HepG2 (cell line): ENCODE results near the gene HSPB9. TPM values are rescaled to one million over a fixed set of nuclear protein-coding genes. Genes with fewer than 3 reads are reported as not detected.

Source experiments
- ATAC-seq: fragments of 200-7000 bp; cut with Tn5 transposase; 3 replicates; pipeline ENCODE4 v1.9.1; 2020; ENCODE audit warnings: mild to moderate bottlenecking, moderate library complexity
- BruUV-seq: library from RNA; stranded (reverse); fragments of 400-500 nt; replicated peaks from 2 replicates; lab custom pipeline; 2021; lab: Mats Ljungman, UMichigan
- CTCF ChIA-PET: fragments of 300-600 bp; formaldehyde crosslinking; extraction: SDS; loops from one replicate; lab custom pipeline; 2021; ENCODE audit warnings: low total read pairs, inconsistent platforms, low intra/inter-chr PET ratio; lab: Yijun Ruan, JAX
- POLR2A ChIA-PET: fragments of 350-600 bp; sonication (Branson Sonifier 250); formaldehyde crosslinking; loops from one replicate; lab custom pipeline; 2020; ENCODE audit warnings: antibody characterized with exemption, inconsistent platforms; lab: Yijun Ruan, JAX
- DNase-seq: peaks from one replicate; pipeline ENCODE4 v3.0.0-alpha.2; 2015; ENCODE audit warnings: low spot score
- FAIRE-seq: peaks from 3 replicates; lab custom pipeline; 2011; peaks lifted over from hg19 to GRCh38; lab: Jason Lieb, UNC
- H2AFZ ChIP-seq: one replicate; pipeline ENCODE4 v1.6.1; 2011; ENCODE audit warnings: low read length, inconsistent platforms
- H3K27ac ChIP-seq: fragments of 300-600 bp; 3 replicates; pipeline ENCODE4 v1.8.0; 2011; ENCODE audit warnings: mixed run types, mild to moderate bottlenecking, mixed read lengths, low read length, inconsistent platforms; ENCODE audit not compliant: insufficient read depth; ENCODE audit errors: extremely low read length
- H3K27me3 ChIP-seq, 2 experiments: fragments of 200-600 bp in 1 of 2; 2 replicates in 1 of 2; 3 replicates in 1 of 2; pipeline versions ENCODE4 v1.6.0 to v1.8.0; 2011; ENCODE audit warnings: low read length in 2 of 2, mild to moderate bottlenecking in 2 of 2, moderate library complexity in 2 of 2, inconsistent platforms in 1 of 2; ENCODE audit not compliant: insufficient read depth in 2 of 2, control insufficient read depth in 1 of 2
- H3K36me3 ChIP-seq, 2 experiments: fragments of 200-600 bp in 1 of 2; replicated peaks in 1 of 2; 2 replicates in 1 of 2; 3 replicates in 1 of 2; pipeline versions ENCODE4 v1.5.1 to v1.8.0; 2011; ENCODE audit warnings: low read length in 2 of 2, inconsistent platforms in 1 of 2; ENCODE audit not compliant: insufficient read depth in 2 of 2, control insufficient read depth in 1 of 2
- H3K4me1 ChIP-seq: 2 replicates; pipeline ENCODE4 v1.5.1; 2012; ENCODE audit warnings: low read length, inconsistent platforms; ENCODE audit not compliant: insufficient read depth
- H3K4me2 ChIP-seq: 2 replicates; pipeline ENCODE4 v1.6.0; 2011; ENCODE audit warnings: low read depth, low read length, inconsistent platforms
- H3K4me3 ChIP-seq, 3 experiments: fragments of 200-600 bp in 1 of 3; sonication (generic), shearing (Covaris generic) in 1 of 3; replicated peaks in 1 of 3; 2 replicates each; pipeline ENCODE4 v1.5.1; 2011 to 2016; ENCODE audit warnings: low read length in 3 of 3, inconsistent platforms in 2 of 3, low read depth in 2 of 3, mild to moderate bottlenecking in 2 of 3, control low read depth in 1 of 3, mixed read lengths in 1 of 3; ENCODE audit not compliant: insufficient read depth in 1 of 3
- H3K79me2 ChIP-seq: one replicate; pipeline ENCODE4 v1.6.1; 2011; ENCODE audit warnings: low read length, inconsistent platforms; ENCODE audit not compliant: insufficient read depth
- H3K9ac ChIP-seq: 2 replicates; pipeline ENCODE4 v1.6.0; 2011; ENCODE audit warnings: mild to moderate bottlenecking, low read depth, low read length, inconsistent platforms; ENCODE audit not compliant: insufficient read depth
- H3K9me3 ChIP-seq: 2 replicates; pipeline ENCODE4 v1.5.1; 2012; ENCODE audit warnings: mild to moderate bottlenecking, low read length
- H4K20me1 ChIP-seq: 2 replicates; pipeline ENCODE4 v1.6.0; 2011; ENCODE audit warnings: inconsistent platforms, mild to moderate bottlenecking, low read length, moderate library complexity; ENCODE audit not compliant: insufficient read depth
- ATF5 ChIP-seq: sonication (generic); formaldehyde crosslinking; IDR thresholded peaks from 2 replicates; pipeline ENCODE4 v1.4.0; 2020; ENCODE audit warnings: mild to moderate bottlenecking, low read depth, missing genetic modification reagents
- BCL6 ChIP-seq: IDR thresholded peaks from 2 replicates; pipeline ENCODE4 v1.6.1; 2016; ENCODE audit warnings: missing genetic modification reagents, missing compliant biosample characterization
- FOXA3 ChIP-seq: IDR thresholded peaks from 2 replicates; pipeline ENCODE4 v1.6.1; 2016; ENCODE audit warnings: missing genetic modification reagents, missing compliant biosample characterization
- FUBP1 ChIP-seq: sonication (generic); formaldehyde crosslinking; IDR thresholded peaks from 2 replicates; pipeline ENCODE4 v1.5.1; 2020; ENCODE audit warnings: missing genetic modification reagents, mild to moderate bottlenecking, borderline replicate concordance
- GABPA ChIP-seq, 2 experiments: IDR thresholded peaks; 2 replicates each; pipeline ENCODE4 v1.6.1; 2011 to 2016; ENCODE audit warnings: low read depth in 2 of 2, low read length in 1 of 2, missing biosample characterization in 1 of 2, missing genetic modification characterization in 1 of 2
- GTF3A ChIP-seq: sonication (generic); formaldehyde crosslinking; conservative IDR thresholded peaks from 2 replicates; pipeline ENCODE4 v1.4.0; 2020; ENCODE audit warnings: mild to moderate bottlenecking, missing genetic modification reagents
- IRF1 ChIP-seq: sonication (generic); formaldehyde crosslinking; IDR thresholded peaks from 2 replicates; pipeline ENCODE4 v1.4.0; 2020; ENCODE audit warnings: low read depth, mild to moderate bottlenecking, missing genetic modification reagents
- KDM5B ChIP-seq: sonication (generic); formaldehyde crosslinking; IDR thresholded peaks from 2 replicates; pipeline ENCODE4 v1.4.0; 2020; ENCODE audit warnings: missing genetic modification reagents, mild to moderate bottlenecking, borderline replicate concordance
- MYNN ChIP-seq: sonication (generic); formaldehyde crosslinking; IDR thresholded peaks from 2 replicates; pipeline ENCODE4 v1.4.0; 2020; ENCODE audit warnings: mild to moderate bottlenecking, low read depth, missing genetic modification reagents
- NR0B2 ChIP-seq: sonication (generic); formaldehyde crosslinking; IDR thresholded peaks from 2 replicates; pipeline ENCODE4 v1.4.0; 2020; ENCODE audit warnings: mild to moderate bottlenecking, missing genetic modification reagents
- RBM39 ChIP-seq: fragments of 200-400 bp; formaldehyde crosslinking; IDR thresholded peaks from one replicate; pipeline ENCODE4 v1.6.1; 2018; ENCODE audit warnings: antibody characterized with exemption, mild to moderate bottlenecking, low read depth, low read length; ENCODE audit not compliant: poor library complexity, severe bottlenecking
- ZBTB33 ChIP-seq: sonication (generic); formaldehyde crosslinking; IDR thresholded peaks from 2 replicates; pipeline ENCODE4 v1.4.0; 2020; ENCODE audit warnings: missing genetic modification reagents
- ZBTB46 ChIP-seq: sonication (generic); formaldehyde crosslinking; IDR thresholded peaks from 2 replicates; pipeline ENCODE4 v1.4.0; 2020; ENCODE audit warnings: mild to moderate bottlenecking, missing genetic modification reagents, borderline replicate concordance
- ZEB1 ChIP-seq: IDR thresholded peaks from 2 replicates; pipeline ENCODE4 v1.6.1; 2012; ENCODE audit warnings: mild to moderate bottlenecking, low read depth, inconsistent platforms; ENCODE audit not compliant: insufficient replicate concordance
- ZNF331 ChIP-seq: sonication (generic); formaldehyde crosslinking; IDR thresholded peaks from 2 replicates; pipeline ENCODE4 v1.4.0; 2020; ENCODE audit warnings: missing genetic modification reagents
- ZNF841 ChIP-seq: sonication (generic); formaldehyde crosslinking; IDR thresholded peaks from 2 replicates; pipeline ENCODE4 v1.8.1; 2023; ENCODE audit warnings: missing genetic modification reagents, borderline replicate concordance
- whole genome bisulfite sequencing: methylation state at CpG from one replicate; pipeline ENCODE4 v1.1.6; 2017; ENCODE audit warnings: low lambda C conversion rate; 5-methylcytosine and 5-hydroxymethylcytosine counted together
- in situ Hi-C: cut with HindIII; loops from 2 replicates; pipeline ENCODE4 v1.10.0; 2017; ENCODE audit warnings: low pct_unique_long_range_greater_than_20kb; ENCODE audit not compliant: extremely low pct_ligation_motif_present
- intact Hi-C: fragments of 100-400 bp; cut with micrococcal nuclease; formaldehyde crosslinking; loops from one replicate; pipeline ENCODE4 v1.10.0; 2022; ENCODE audit not compliant: unreplicated experiment
- polyA plus RNA-seq, 8 experiments: library from polyadenylated mRNA; depleted of rRNA in 3 of 8; stranded (reverse) in 7 of 8; unstranded in 1 of 8; fragments of >200 nt; fragmentation: Illumina TruSeq in 4 of 8; extraction: Trizol in 4 of 8; gene quantifications; 2 replicates each; pipeline versions ENCODE4 v1.2.1 to v1.2.3, GENCODE V29; 2011 to 2016; ENCODE audit warnings: low read depth in 4 of 8, missing spikeins in 1 of 8, mixed read lengths in 1 of 8; ENCODE audit not compliant: insufficient read depth in 1 of 8
- total RNA-seq, 5 experiments: library from RNA; depleted of rRNA; stranded (reverse); fragments of >200 nt; fragmentation: Illumina TruSeq; extraction: Trizol; gene quantifications; 2 replicates each; pipeline ENCODE4 v1.2.3, GENCODE V29; 2016; ENCODE audit warnings: low read depth in 1 of 5

The HSPB9 gene
- total and polyA plus RNA-seq, 2 of the 13 experiments (the other 11 are each of a cell fraction or from before 2014, with no cell fraction given), result 0.05 to 0.24 TPM

GRCh38 chr17:42075789-42076188 is 46.8 kb upstream of the HSPB9 start:
- Histone ChIP-seq H3K9me3 (no peaks in the 10 kb centered on the region), H4K20me1 (no peaks in the 10 kb centered on the region), H3K79me2 (no peaks in the 10 kb centered on the region), H2AFZ (no peak overlapping the region), H3K9ac (no peak overlapping the region), H3K36me3 (no peaks in the 10 kb centered on the region), H3K4me2 (peak overlapping the region; percentile 61), H3K4me3 (0 out of 6 replicates have a peak overlapping the region, but pooled peaks of 1 of the 3 experiments have one; percentile 12), H3K4me1 (peaks cover 69% of the 10 kb centered on the region), H3K27me3 (peaks cover 2 to 25% of the 10 kb centered on the region in 2 experiments; a peak in 4 of 5 replicates), H3K27ac (no peak overlapping the region)
- DNase-seq, result peak; percentile 64
- intact Hi-C loops (no loop called here), in situ Hi-C loops (no loop called here)
- ATAC-seq, result peak; percentile 21; the same call in 2 of the 3 replicates
- BruUV-seq, result no TSS peak
- WGBS, result 6% methylated on average over 6 of the region's 6 CpGs
- ChIA-PET POLR2A (interaction anchor here (0.7 to 1.2 kb wide), 2 partner anchors 16 to 37 kb away, joined by 3 read pairs; partner anchors contain the start of gene DHX58), CTCF (no interaction called here)
- FAIRE-seq, result peak; percentile 74
- no peak for TF ChIP-seq ZEB1
- no peak for TF ChIP-seq FUBP1
- TF ChIP-seq KDM5B (CRISPR knock-in tag), result no peak
- TF ChIP-seq FOXA3, result 0 out of 2 replicates have a peak, but pooled peaks have one; percentile 5
- no peak for TF ChIP-seq GABPA (IDR thresholded peaks at IDR 0.05; ENCODE audit: low read depth, low read length)
- TF ChIP-seq GABPA (CRISPR knock-in tag; IDR thresholded peaks at IDR 0.05; ENCODE audit: low read depth), result no peak
- no peak for TF ChIP-seq ZNF841 (CRISPR knock-in tag)
- no peak for TF ChIP-seq GTF3A (CRISPR knock-in tag)
- no peak for TF ChIP-seq ZBTB46 (CRISPR knock-in tag)
- TF ChIP-seq NR0B2 (CRISPR knock-in tag), result no peak
- no peak for TF ChIP-seq ATF5
- no peak for TF ChIP-seq IRF1 (CRISPR knock-in tag)
- no peak for TF ChIP-seq MYNN (CRISPR knock-in tag)
- no peak for TF ChIP-seq RBM39
- peak; percentile 14; the same call in 1 of the 2 replicates for TF ChIP-seq ZNF331 (CRISPR knock-in tag)
- no peak for TF ChIP-seq BCL6 (CRISPR knock-in tag)
- TF ChIP-seq ZBTB33, result no peak
